ENCODE results near the gene BMP15.

DNA sequence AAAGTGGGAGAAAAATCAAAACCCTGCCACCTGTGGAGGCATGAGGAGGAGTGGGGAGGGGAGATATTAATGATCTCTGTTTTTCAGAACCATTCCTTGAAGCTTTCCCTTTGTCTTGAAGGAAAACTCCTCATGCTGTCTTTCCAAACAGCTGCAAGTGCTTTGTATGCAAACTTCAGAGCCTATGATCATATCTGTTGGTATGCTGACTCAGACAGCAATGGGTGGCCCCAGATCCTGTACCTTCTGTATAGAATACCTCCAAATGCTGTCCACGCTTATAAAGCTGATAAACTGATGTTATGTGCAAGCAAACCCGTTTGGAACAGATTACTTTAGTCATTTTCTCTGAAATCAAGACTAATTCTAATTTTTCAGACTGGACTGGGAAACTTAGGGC is 31.9 kb downstream of the BMP15 start:
- TF ChIP-seq CTCF (IDR thresholded peaks at IDR 0.05) = no peak
- no peak for TF ChIP-seq EZH2 (IDR thresholded peaks at IDR 0.05; ENCODE audit: borderline replicate concordance, insufficient read depth, low read depth, low read length, poor library complexity, severe bottlenecking)
